ENCODE results near the gene CXCR4.

DNA sequence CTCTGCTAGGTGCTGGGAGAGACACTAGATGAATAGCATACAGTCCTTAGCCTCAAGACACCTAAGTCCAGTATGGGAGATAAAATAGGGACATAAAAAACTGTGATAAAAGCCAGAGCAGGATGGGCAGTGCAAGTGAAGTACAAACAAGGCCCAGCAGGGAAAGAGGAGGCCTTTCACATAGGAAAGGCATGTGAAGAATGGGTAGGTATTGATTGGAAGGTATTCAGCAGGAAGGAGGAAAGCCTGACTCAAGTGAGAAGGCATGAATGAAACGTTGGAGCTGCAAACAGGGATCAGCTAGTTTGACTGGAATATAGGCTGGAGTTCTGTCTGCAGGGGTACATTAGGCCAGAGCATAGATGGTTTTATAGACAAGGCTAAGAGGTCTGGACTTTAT lies 11.0 kb upstream of the CXCR4 start:
- no peak for TF ChIP-seq EZH2 (IDR thresholded peaks at IDR 0.05; ENCODE audit: insufficient read depth, poor library complexity, severe bottlenecking)
- no peak for TF ChIP-seq EZH2phosphoT487 (IDR thresholded peaks at IDR 0.05; ENCODE audit: insufficient read depth, low read depth)
